Measurements from ENCODE around the gene TNFAIP2.

DNA sequence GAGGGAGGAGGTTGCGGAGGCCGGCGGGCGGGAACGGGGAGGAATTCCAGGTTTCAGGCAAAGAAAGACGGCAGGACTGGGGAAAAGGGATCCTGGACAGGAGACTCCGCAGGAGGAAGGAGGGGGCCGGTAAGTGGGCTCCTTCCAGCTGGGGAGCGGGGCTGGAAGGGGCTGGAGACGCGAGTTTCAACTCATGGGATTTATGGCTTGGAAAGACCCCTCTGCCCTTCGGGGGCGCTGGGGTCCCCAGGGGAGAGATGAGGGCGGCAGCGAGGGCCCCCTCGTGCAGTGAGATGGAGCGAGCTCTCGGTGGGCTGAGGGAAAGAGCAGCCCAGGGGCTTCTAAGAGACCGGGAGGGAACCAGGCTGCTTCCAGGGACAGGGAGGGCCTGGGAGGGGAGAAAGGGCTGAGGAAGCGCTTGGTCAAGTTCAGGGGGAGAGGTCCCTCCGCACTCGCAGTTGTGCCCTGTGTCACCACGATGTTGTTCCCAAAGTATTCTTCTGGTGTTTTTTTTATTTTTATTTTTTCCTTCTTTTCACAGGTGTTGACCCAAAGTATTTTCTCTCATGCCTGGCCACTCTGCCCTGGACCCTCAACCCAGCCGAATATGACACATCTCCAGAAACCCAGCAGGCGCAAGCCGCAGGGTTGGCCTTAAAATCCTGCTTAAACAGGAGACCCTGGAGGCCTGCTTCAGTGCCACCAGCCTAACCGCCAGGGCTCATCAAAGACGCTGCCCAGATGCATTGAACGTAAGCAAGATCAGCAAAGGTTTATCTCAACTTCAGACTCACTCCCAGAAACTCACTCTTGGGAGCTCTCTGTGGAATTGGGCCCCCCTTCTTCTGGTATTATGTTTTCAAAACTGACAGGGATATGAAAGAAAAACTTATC lies 16.1 kb downstream of the TNFAIP2 start:
- TF ChIP-seq POLR2A (IDR thresholded peaks at IDR 0.05), result no peak
- TF ChIP-seq, protein P1, sequence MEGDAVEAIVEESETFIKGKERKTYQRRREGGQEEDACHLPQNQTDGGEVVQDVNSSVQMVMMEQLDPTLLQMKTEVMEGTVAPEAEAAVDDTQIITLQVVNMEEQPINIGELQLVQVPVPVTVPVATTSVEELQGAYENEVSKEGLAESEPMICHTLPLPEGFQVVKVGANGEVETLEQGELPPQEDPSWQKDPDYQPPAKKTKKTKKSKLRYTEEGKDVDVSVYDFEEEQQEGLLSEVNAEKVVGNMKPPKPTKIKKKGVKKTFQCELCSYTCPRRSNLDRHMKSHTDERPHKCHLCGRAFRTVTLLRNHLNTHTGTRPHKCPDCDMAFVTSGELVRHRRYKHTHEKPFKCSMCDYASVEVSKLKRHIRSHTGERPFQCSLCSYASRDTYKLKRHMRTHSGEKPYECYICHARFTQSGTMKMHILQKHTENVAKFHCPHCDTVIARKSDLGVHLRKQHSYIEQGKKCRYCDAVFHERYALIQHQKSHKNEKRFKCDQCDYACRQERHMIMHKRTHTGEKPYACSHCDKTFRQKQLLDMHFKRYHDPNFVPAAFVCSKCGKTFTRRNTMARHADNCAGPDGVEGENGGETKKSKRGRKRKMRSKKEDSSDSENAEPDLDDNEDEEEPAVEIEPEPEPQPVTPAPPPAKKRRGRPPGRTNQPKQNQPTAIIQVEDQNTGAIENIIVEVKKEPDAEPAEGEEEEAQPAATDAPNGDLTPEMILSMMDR (IDR thresholded peaks at IDR 0.05), result no peak
- no peak for TF ChIP-seq POLR2AphosphoS5 (IDR thresholded peaks at IDR 0.05)

All from breast epithelium (tissue), 3 donors.